ENCODE data around the gene DOK6. TPM values are rescaled to one million over a fixed set of nuclear protein-coding genes. Genes with fewer than 3 reads are reported as not detected.

The DOK6 gene
- total and polyA plus RNA-seq, 8 donors = 2.9 to 19.1 (median 14.9) TPM

- no peaks in the 10 kb centered on the region for H3K9me3 ChIP-seq
- no peak for ATAC-seq
- H3K27ac ChIP-seq = no peak overlapping the region
- H3K36me3 ChIP-seq = no peaks in the 10 kb centered on the region
- peaks cover 0 to 3% of the 10 kb centered on the region in 2 donors for H3K4me1 ChIP-seq
- no peak overlapping the region for H3K4me3 ChIP-seq
- no peak for TF ChIP-seq CTCF (IDR thresholded peaks at IDR 0.05)
- H3K27me3 ChIP-seq = no peaks in the 10 kb centered on the region
- intact Hi-C loops (cut with DNase I) = no loop called here
- DNase-seq = no peak
These were observed 442.3 kb downstream of the DOK6 start for GRCh38 chr18:69843015-69843414.

GRCh38 chr18:69844656-69845055, 444.0 kb downstream of the DOK6 start:
- DNase-seq = no peak
- intact Hi-C loops (cut with DNase I) = no loop called here

DNA sequence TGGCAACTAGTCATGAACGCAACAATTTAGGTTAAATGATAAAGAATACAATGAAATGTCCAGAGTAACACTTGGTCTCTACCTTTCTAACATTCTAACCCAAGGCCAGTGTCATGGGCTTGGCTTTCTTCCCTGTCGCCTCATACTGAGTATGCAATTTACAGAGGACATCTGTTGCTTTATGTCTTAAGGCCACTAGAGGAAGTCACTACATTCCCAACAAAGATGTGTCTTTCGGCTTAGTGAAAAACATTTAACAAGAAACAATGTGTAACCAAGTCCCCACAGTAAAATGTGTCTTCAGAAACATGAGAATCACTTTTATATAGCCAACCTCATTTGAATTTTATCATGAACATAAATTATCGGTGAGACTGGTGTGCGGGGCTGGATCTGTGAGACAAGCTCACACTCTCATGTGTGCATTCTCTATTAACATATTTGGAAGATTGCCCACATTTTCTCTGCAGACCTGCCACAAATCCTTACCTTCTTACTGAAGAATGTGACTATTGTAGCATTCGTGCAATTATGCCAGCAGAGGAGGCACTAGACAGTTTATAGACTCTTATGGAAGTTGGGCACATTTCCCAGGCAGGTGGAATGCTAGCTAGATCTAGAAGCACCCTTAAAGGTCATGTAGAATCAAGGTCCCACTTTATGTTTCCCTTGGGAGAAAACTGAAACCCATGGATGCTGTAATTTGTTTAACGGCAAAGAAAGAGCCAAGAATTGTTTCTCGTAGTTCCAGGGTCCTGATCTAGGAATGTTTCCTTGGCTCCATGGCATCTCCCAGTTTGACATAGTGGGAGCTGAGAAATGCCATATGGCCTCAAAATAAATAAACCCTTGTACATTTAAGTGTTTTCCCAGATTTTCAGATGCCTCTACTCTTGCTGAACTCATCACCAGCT, 445.2 kb downstream of the DOK6 start:
- Histone ChIP-seq H3K27me3 (no peaks in the 10 kb centered on the region), H3K4me1 (peaks cover 0 to 3% of the 10 kb centered on the region in 2 donors), H3K27ac (no peak overlapping the region), H3K36me3 (no peaks in the 10 kb centered on the region), H3K9me3 (no peaks in the 10 kb centered on the region), H3K4me3 (no peak overlapping the region)
- intact Hi-C loops (cut with DNase I) = no loop called here
- TF ChIP-seq CTCF (IDR thresholded peaks at IDR 0.05) = no peak
- peak; percentile 86 for ATAC-seq
- peak in 2 of 4 donors; percentile 80 to 82 for DNase-seq

More at GRCh38 chr18:69844656-69845055, 444.0 kb downstream of the DOK6 start:
- Histone ChIP-seq H3K27ac (no peak overlapping the region), H3K4me1 (peaks cover 0 to 3% of the 10 kb centered on the region in 2 donors), H3K27me3 (no peaks in the 10 kb centered on the region), H3K9me3 (no peaks in the 10 kb centered on the region), H3K4me3 (no peak overlapping the region), H3K36me3 (no peaks in the 10 kb centered on the region)
- no peak for ATAC-seq
- no peak for TF ChIP-seq CTCF (IDR thresholded peaks at IDR 0.05)

GRCh38 chr18:69853051-69853450, 452.4 kb downstream of the DOK6 start:
- ATAC-seq = no peak

More at GRCh38 chr18:69853051-69853450, 452.4 kb downstream of the DOK6 start:
- H3K4me3 ChIP-seq = no peak overlapping the region
- no peak overlapping the region for H3K27ac ChIP-seq
- H3K4me1 ChIP-seq = no peaks in the 10 kb centered on the region
- DNase-seq = peak in 1 of 4 donors; percentile 25
- no peaks in the 10 kb centered on the region for H3K9me3 ChIP-seq
- H3K27me3 ChIP-seq = no peaks in the 10 kb centered on the region
- intact Hi-C loops (cut with DNase I) = no loop called here
- TF ChIP-seq CTCF (IDR thresholded peaks at IDR 0.05) = no peak
- no peaks in the 10 kb centered on the region for H3K36me3 ChIP-seq

All from left lung (tissue), 10 donors.